ENCODE results near the gene CRELD2. TPM values are rescaled to one million over a fixed set of nuclear protein-coding genes. Genes with fewer than 3 reads are reported as not detected.
A peak's percentile ranks its signal among the peaks of the same experiment; 100 is the strongest.
"Not testable (repeated sequence)": the region's sequence is repeated elsewhere in the genome, so short reads cannot be mapped to it uniquely, and the experiment has no call there.

Gene CRELD2
- total RNA-seq, 2 experiments from 2014 or later: 15.3 to 16.2 TPM

DNA sequence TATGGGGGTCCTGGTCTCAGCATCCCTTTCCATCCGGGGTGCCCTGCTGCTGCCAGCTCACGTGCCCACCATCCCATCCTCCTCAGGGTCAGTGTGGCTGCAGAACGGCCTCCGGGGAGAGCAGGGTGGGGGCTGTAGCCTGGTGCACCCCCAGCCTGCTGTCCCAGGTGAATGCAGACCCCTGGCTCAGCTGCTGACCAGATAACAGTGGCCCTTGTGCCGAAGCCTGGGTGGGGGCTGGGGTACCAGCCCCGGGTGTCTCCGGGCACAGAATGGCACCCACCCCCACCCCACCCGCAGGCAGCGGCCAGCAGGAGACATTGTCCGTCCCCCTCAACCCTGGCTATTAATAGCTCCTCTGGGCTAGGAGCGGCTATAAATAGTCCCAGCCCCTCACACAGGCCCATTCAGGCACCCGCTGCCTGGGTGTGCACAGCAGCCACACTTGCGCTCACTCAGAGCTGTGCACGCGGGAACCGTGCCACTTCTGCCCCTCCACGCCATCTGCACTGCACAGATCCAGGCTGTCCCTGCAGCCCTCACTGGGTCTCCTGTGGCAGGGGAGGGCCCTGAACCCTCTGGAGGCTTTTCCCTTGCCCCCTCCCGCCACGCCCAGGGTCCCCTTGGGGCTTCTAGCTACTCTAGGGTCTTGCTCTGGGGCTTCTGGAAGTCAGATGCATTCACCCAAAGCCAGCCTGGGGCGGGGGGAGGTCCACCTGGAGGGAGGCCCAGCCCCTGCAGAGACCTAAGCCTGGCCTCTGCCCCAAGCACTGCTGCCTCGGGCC lies 18.7 kb downstream of the CRELD2 start:
- intact Hi-C loops (cut with micrococcal nuclease): loop anchor here (1.0 to 2.0 kb wide), 4 partner anchors 25 to 254 kb away; no protein-coding TSS in a partner anchor
- Mint-ChIP-seq H3K27ac (peak overlapping the region; percentile 90), H3K36me3 (ENCODE audit: low read depth) (peaks cover 6% of the 10 kb centered on the region), H3K4me1 (ENCODE audit: low read depth) (peaks cover 28% of the 10 kb centered on the region), H3K4me3 (peak overlapping the region; percentile 57), H3K9me3 (no peaks in the 10 kb centered on the region), H3K27me3 (ENCODE audit: low read depth) (no peaks in the 10 kb centered on the region)
- no peak for DNase-seq
- CTCF ChIA-PET: interaction anchor here (1.2 kb wide), 2 partner anchors 12 to 93 kb away, joined by 3 to 7 read pairs; no protein-coding TSS in a partner anchor

DNA sequence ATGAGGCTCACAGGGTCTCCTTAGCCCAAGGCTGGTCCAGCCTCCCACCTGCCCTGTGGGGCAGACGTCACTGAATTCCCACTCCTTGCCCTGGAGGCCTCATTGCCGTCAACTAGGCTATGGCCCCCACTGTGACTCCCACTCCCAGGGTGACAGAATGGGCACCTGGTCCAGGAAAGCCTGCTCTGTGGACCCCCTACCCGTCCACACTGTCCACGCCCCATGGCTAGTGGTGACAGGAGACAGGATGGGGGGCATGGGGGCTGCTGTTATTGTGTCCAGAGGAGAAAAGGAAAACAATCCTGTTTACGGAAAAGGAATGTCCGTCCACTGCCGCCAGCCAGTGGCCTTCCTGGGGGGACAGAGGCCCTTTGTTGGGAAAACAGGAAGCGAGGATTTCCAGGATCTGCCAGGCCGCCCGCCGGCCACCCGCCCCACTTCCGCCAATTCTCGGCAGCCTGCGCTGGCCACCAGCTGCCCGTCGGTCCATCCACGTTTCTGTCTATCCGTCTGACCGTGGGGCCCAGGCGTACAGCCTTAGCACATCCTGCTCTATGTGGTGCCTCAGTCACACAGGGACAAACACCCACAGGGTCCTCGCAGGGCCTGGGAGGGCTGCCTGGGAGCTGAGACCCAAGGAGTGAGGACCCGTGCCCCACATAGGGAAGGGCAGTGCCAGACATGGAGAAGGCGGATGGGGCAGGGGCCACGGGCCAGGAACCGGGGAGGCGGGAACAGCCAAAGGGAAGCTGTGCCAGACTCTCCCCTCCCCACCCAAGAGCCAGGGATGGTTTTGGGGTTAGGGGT lies 19.5 kb downstream of the CRELD2 start:
- Mint-ChIP-seq H3K4me1 (ENCODE audit: low read depth) (peaks cover 22% of the 10 kb centered on the region), H3K27me3 (ENCODE audit: low read depth) (no peaks in the 10 kb centered on the region), H3K9me3 (no peaks in the 10 kb centered on the region), H3K36me3 (ENCODE audit: low read depth) (peaks cover 4% of the 10 kb centered on the region), H3K27ac (peak overlapping the region; percentile 53), H3K4me3 (no peak overlapping the region)
- intact Hi-C loops (cut with micrococcal nuclease): loop anchor here (2.0 kb wide), 2 partner anchors 39 to 253 kb away; no protein-coding TSS in a partner anchor
- no peak for DNase-seq
- CTCF ChIA-PET: no interaction called here

DNA sequence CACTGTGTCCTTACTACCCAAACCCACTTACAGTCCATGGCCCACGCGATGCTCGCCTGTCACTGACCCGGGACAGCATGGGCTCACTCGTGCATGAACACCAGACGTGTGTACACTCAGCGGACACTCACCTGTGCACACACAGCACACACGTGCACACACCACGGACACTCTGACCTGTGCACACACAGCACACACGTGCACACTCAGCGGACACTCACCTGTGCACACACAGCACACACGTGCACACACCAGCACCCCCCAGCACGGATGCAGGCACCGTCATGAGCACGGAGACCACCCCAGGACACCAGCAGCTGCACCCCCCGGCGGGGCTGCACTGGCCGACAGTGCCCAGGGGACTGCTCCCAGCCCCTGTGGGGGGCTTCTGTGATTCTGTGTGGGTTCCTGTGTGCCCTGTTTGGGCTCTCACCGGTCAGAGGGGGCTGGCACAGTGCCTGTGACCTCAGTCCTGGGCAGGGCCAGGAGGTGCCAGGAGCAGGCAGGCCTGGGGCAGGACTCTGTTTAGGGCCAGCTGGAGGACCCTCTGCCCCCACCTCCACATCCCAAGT lies 20.2 kb downstream of the CRELD2 start:
- Mint-ChIP-seq H3K36me3 (ENCODE audit: low read depth) (no peaks in the 10 kb centered on the region), H3K4me3 (no peak overlapping the region), H3K27me3 (ENCODE audit: low read depth) (no peaks in the 10 kb centered on the region), H3K27ac (peak overlapping the region; percentile 47), H3K4me1 (ENCODE audit: low read depth) (peaks cover 16% of the 10 kb centered on the region), H3K9me3 (no peaks in the 10 kb centered on the region)
- CTCF ChIA-PET: interaction anchor here (0.6 kb wide), 1 partner anchor 98 kb away, joined by 3 read pairs; no protein-coding TSS in a partner anchor
- intact Hi-C loops (cut with micrococcal nuclease): no loop called here
- no peak for DNase-seq

GRCh38 chr22:49941507-49942316 lies 23.3 kb downstream of the CRELD2 start:
- no peak for DNase-seq
- CTCF ChIA-PET: no interaction called here
- H3K27ac Mint-ChIP-seq: no peak overlapping the region
- H3K4me1 Mint-ChIP-seq (ENCODE audit: low read depth): peaks cover 15% of the 10 kb centered on the region
- H3K9me3 Mint-ChIP-seq: no peaks in the 10 kb centered on the region
- no peaks in the 10 kb centered on the region for H3K36me3 Mint-ChIP-seq (ENCODE audit: low read depth)
- H3K4me3 Mint-ChIP-seq: no peak overlapping the region
- intact Hi-C loops (cut with micrococcal nuclease): no loop called here
- H3K27me3 Mint-ChIP-seq (ENCODE audit: low read depth): no peaks in the 10 kb centered on the region

DNA sequence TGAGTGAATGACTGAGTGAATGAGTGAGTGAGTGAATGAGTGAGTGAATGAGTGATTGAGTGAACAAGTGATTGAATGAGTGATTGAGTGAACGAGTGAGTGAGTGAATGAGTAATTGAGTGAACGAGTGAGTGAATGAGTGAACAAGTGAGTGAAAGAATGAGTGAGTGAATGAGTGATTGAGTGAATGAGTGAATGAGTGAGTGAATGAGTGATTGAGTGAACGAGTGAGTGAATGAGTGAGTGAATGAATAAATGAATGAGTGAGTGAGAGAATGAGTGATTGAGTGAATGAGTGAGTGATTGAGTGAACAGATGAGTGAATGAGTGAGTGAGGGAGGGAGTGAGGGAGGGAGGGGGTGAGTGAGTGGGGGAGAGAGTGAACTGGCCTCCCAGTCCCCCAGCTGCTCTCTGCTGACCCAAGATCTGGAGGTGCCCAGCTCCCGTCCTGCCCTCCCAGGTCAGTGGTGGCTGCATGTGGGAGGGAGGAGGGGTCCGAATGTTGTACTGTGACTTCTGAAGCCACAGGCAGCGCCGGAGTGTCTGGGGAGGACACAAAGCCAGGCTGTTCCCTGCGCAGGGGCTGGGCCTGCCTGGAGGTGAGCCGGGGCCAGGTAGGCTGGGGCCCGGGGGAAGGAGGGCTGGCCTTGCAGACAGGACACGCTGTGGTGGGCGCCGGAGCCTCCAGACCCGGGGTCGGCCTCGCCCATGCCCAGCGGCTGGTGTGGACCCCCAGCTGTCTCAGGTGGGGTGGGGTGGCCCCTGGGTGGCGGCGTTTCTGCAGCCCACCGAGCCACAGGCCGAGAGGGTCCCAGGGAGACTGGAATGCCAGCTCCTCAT lies 24.4 kb downstream of the CRELD2 start:
- H3K27me3 Mint-ChIP-seq (ENCODE audit: low read depth): no peaks in the 10 kb centered on the region
- CTCF ChIA-PET: no interaction called here
- H3K27ac Mint-ChIP-seq: no peak overlapping the region
- no peaks in the 10 kb centered on the region for H3K36me3 Mint-ChIP-seq (ENCODE audit: low read depth)
- intact Hi-C loops (cut with micrococcal nuclease): no loop called here
- DNase-seq: peak; percentile 20
- H3K4me3 Mint-ChIP-seq: no peak overlapping the region
- H3K9me3 Mint-ChIP-seq: no peaks in the 10 kb centered on the region
- peaks cover 11% of the 10 kb centered on the region for H3K4me1 Mint-ChIP-seq (ENCODE audit: low read depth)

- no peaks in the 10 kb centered on the region for H3K36me3 Mint-ChIP-seq (ENCODE audit: low read depth)
- no peaks in the 10 kb centered on the region for H3K9me3 Mint-ChIP-seq
- H3K4me3 Mint-ChIP-seq: peak overlapping the region; percentile 60
- peaks cover 9% of the 10 kb centered on the region for H3K4me1 Mint-ChIP-seq (ENCODE audit: low read depth)
- intact Hi-C loops (cut with micrococcal nuclease): no loop called here
- CTCF ChIA-PET: no interaction called here
- DNase-seq: no peak
- H3K27ac Mint-ChIP-seq: no peak overlapping the region
- no peaks in the 10 kb centered on the region for H3K27me3 Mint-ChIP-seq (ENCODE audit: low read depth)
These were observed 25.0 kb downstream of the CRELD2 start for GRCh38 chr22:49943405-49943765.

GRCh38 chr22:49943771-49944398 lies 25.5 kb downstream of the CRELD2 start:
- Mint-ChIP-seq H3K9me3 (no peaks in the 10 kb centered on the region), H3K4me1 (ENCODE audit: low read depth) (peaks cover 9% of the 10 kb centered on the region), H3K4me3 (peak overlapping the region; percentile 60), H3K27me3 (ENCODE audit: low read depth) (no peaks in the 10 kb centered on the region), H3K27ac (peak overlapping the region; percentile 69), H3K36me3 (ENCODE audit: low read depth) (no peaks in the 10 kb centered on the region)
- CTCF ChIA-PET: no interaction called here
- intact Hi-C loops (cut with micrococcal nuclease): no loop called here
- no peak for DNase-seq

DNA sequence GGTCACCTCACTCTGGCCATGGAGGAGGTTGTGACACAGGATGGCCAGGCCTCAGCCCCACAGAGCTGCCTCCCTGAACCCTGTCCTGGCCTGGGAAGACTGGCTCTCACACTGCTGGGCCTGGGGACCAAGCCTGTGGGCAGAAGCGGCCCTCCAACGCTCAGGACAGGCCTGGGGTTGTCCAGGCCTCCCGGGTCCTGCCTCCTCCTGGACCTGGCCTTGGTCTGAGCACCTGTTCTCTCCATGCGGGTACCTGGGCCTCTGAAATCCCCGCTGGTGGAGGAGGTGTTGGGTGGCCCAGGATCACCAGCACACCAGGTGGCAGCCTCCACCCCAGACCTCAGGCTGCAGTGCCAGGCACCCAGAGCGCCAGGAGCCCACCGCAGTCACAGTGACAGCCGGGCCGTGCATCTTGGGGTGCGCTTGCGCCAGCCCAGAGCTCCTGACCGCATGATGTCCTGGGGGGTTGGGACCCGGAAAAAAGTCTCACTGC lies 26.0 kb downstream of the CRELD2 start:
- peak overlapping the region; percentile 66 for H3K27ac Mint-ChIP-seq
- peak overlapping the region; percentile 60 for H3K4me3 Mint-ChIP-seq
- intact Hi-C loops (cut with micrococcal nuclease): no loop called here
- DNase-seq: no peak
- no peaks in the 10 kb centered on the region for H3K9me3 Mint-ChIP-seq
- peaks cover 9% of the 10 kb centered on the region for H3K4me1 Mint-ChIP-seq (ENCODE audit: low read depth)
- CTCF ChIA-PET: no interaction called here
- no peaks in the 10 kb centered on the region for H3K27me3 Mint-ChIP-seq (ENCODE audit: low read depth)
- H3K36me3 Mint-ChIP-seq (ENCODE audit: low read depth): no peaks in the 10 kb centered on the region

DNA sequence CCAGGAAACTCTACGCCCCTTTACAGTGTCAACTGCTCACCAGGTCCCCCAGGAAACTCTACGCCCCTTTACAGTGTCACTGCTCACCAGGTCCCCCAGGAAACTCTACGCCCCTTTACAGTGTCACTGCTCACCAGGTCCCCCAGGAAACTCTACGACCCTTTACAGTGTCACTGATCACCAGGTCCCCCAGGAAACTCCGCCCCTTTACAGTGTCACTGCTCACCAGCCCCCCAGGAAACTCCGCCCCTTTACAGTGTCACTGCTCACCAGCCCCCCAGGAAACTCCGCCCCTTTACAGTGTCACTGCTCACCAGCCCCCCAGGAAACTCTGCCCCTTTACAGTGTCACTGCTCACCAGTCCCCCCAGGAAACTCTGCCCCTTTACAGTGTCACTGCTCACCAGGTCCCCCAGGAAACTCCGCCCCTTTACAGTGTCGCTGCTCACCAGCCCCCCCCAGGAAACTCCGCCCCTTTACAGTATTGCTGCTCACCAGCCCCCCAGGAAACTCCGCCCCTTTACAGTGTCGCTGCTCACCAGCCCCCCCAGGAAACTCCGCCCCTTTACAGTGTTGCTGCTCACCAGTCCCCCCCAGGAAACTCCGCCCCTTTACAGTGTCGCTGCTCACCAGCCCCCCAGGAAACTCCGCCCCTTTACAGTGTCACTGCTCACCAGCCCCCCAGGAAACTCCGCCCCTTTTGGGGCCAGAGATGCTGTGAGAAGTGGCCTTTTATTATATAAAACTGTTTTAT lies 26.8 kb downstream of the CRELD2 start:
- DNase-seq: peak; percentile 64
- H3K4me1 Mint-ChIP-seq (ENCODE audit: low read depth); CTCF ChIA-PET; H3K36me3 Mint-ChIP-seq (ENCODE audit: low read depth); H3K9me3 Mint-ChIP-seq; H3K27me3 Mint-ChIP-seq (ENCODE audit: low read depth): not testable (repeated sequence)
- intact Hi-C loops (cut with micrococcal nuclease): loop anchor here (1.0 kb wide), 1 partner anchor 15 kb away; the partner anchor contains the start of gene PIM3
- Mint-ChIP-seq H3K27ac (peak overlapping the region; percentile 91), H3K4me3 (peak overlapping the region; percentile 60)

DNA sequence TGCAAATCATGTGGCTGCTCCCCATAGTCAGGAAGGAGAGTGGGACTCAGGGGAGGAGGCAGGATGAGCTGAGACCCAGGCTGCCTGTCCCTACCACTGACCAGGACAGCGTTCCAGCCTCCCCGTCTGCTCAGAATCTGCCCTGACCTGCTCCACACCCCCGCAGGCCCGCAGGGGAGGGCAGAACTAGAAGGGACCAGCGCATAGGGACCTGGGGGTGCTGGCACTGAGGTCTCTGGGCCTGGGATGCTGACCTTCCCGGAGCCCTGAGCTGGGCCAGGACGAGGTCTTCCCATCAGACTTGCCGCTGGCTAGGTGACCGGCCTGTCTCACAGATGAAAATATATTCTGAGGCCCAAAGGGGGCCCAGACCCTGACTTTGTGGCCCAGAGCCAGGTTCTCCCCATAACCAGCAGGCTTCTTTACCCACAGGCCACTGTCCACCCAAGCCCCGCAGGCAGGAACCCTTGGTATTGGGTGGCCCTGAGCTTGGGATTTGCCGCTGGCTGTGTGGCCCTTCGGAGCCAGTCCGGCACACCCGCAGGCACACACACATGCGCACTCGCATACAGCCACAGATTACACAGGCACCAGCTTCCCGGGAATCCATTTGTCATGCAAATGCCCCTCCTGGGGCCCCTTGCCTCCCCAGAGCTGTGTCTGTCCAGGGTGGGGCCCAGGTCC lies 28.3 kb downstream of the CRELD2 start:
- Mint-ChIP-seq H3K27me3 (ENCODE audit: low read depth) (no peaks in the 10 kb centered on the region), H3K4me1 (ENCODE audit: low read depth) (peaks cover 6% of the 10 kb centered on the region), H3K36me3 (ENCODE audit: low read depth) (no peaks in the 10 kb centered on the region), H3K27ac (peak overlapping the region; percentile 91), H3K4me3 (no peak overlapping the region), H3K9me3 (no peaks in the 10 kb centered on the region)
- DNase-seq: no peak
- CTCF ChIA-PET: interaction anchor here (1.2 kb wide), 1 partner anchor 13 kb away, joined by 4 read pairs; no protein-coding TSS in a partner anchor
- intact Hi-C loops (cut with micrococcal nuclease): no loop called here

All from activated naive CD4-positive, alpha-beta T cell treated with anti-CD3 and anti-CD28 coated beads for 36 hours (primary cell).